Sigmoid colon (tissue), 7 donors: ENCODE data around the gene SH3TC2. TPM values are rescaled to one million over a fixed set of nuclear protein-coding genes. Genes with fewer than 3 reads are reported as not detected.

Experiments
- DNase-seq: peaks from one replicate; pipeline ENCODE4 v3.0.0-alpha.2; 2019
- H3K27ac ChIP-seq, 4 donors: fragments of 200-600 bp; sonication (generic); one replicate each; pipeline ENCODE4 v1.5.1; 2016 to 2019; ENCODE audit warnings: mild to moderate bottlenecking in 1 of 4
- H3K27me3 ChIP-seq, 3 donors: fragments of 200-600 bp; sonication (generic); one replicate each; pipeline ENCODE4 v1.5.1; 2019; ENCODE audit warnings: mild to moderate bottlenecking in 1 of 3
- H3K36me3 ChIP-seq, 4 donors: fragments of 200-600 bp; sonication (generic); one replicate each; pipeline ENCODE4 v1.5.1; 2016 to 2019
- H3K4me1 ChIP-seq, 4 donors: fragments of 200-600 bp; sonication (generic); one replicate each; pipeline ENCODE4 v1.5.1; 2017 to 2019
- H3K4me3 ChIP-seq, 4 donors: fragments of 200-600 bp; sonication (generic); one replicate each; pipeline ENCODE4 v1.5.1; 2017 to 2019; ENCODE audit warnings: mild to moderate bottlenecking in 2 of 4, moderate library complexity in 1 of 4
- H3K9me3 ChIP-seq, 4 donors: fragments of 200-600 bp in 3 of 4; sonication (generic) in 3 of 4; one replicate each; pipeline versions ENCODE4 v1.5.1 to v1.6.1; 2013 to 2019
- CTCF ChIP-seq, 4 experiments: fragments of 450-650 bp in 3 of 4; fragments of 200-600 bp in 1 of 4; IDR thresholded peaks; one replicate each; pipeline ENCODE4 v1.5.1; 2016 to 2019; ENCODE audit warnings: antibody characterized with exemption in 4 of 4, mild to moderate bottlenecking in 3 of 4, moderate library complexity in 2 of 4
- EP300 ChIP-seq, 4 donors: sonication (generic); formaldehyde crosslinking; IDR thresholded peaks; one replicate each; pipeline ENCODE4 v1.6.1; 2017; ENCODE audit warnings: antibody characterized with exemption in 4 of 4
- POLR2A ChIP-seq, 2 donors: fragments of 450-650 bp; IDR thresholded peaks; one replicate each; pipeline ENCODE4 v1.6.1; 2016; ENCODE audit warnings: antibody characterized with exemption in 2 of 2, mild to moderate bottlenecking in 2 of 2, moderate library complexity in 2 of 2
- POLR2AphosphoS5 ChIP-seq, 4 donors: sonication (generic); formaldehyde crosslinking; IDR thresholded peaks; one replicate each; pipeline ENCODE4 v1.6.1; 2017; ENCODE audit warnings: antibody characterized with exemption in 4 of 4
- WGBS, 2 donors: extraction: QIAGEN DNeasy Blood & Tissue Kit; methylation state at CpG; one replicate each; pipeline ENCODE4 v1.1.7; 2013; 5-methylcytosine and 5-hydroxymethylcytosine counted together
- intact Hi-C: fragments of 100-400 bp; cut with DNase I; formaldehyde crosslinking; loops from one replicate; pipeline ENCODE4 v1.15.1; 2023
- polyA plus RNA-seq, 3 donors: library from polyadenylated mRNA; stranded (reverse); fragments of 200-250 nt; gene quantifications; one replicate each; pipeline ENCODE4 v1.2.3, GENCODE V29; 2013
- total RNA-seq, 4 donors: library from RNA; depleted of rRNA; stranded (reverse); fragments of >200 nt; gene quantifications; one replicate each; pipeline ENCODE4 v1.1.0, GENCODE V29; 2016
- donor health status: healthy with polysubstance abuse.
- donor health status: Bipolar disorder and iron deficiency.
- donor health status: healthy.

Gene SH3TC2
- total and polyA plus RNA-seq, 7 donors, result under 0.01 to 8.3 (median 1.7) TPM; not detected in 1

DNA sequence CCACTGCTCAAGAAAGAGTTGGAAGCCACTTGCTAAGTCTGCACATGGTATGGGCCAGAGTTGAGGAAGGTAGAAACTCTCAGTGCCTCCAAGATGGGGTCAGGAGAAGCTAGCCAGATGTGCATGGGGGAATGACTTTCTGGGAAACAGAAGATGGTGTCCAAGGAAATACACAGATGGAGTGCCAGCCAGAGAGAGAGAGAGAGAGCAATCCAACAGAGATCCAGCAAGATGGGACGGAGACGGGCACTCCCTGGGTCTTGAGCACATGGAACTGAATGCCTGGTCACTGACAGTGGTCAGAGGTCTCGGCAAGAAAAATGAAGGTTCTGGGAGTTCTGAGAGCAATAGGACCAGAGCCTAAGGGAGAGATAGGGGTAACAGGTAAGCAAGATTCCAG, 82.1 kb downstream of the SH3TC2 start:
- DNase-seq, result no peak
- no peak for TF ChIP-seq POLR2A (IDR thresholded peaks at IDR 0.05)
- no peak for TF ChIP-seq CTCF (IDR thresholded peaks at IDR 0.05)
- TF ChIP-seq POLR2AphosphoS5 (IDR thresholded peaks at IDR 0.05), result no peak
- TF ChIP-seq EP300 (IDR thresholded peaks at IDR 0.05), result no peak
- Histone ChIP-seq H3K36me3 (no peaks in the 10 kb centered on the region), H3K4me3 (no peak overlapping the region), H3K27ac (peak overlapping the region in 1 of 4 donors; percentile 5), H3K27me3 (no peaks in the 10 kb centered on the region), H3K4me1 (peaks cover 0 to 22% (median 18%) of the 10 kb centered on the region in 4 donors), H3K9me3 (no peaks in the 10 kb centered on the region)
- WGBS, 2 donors, result 94 to 96% methylated on average over 3 of the region's 3 CpGs
- intact Hi-C loops, result no loop called here

DNA sequence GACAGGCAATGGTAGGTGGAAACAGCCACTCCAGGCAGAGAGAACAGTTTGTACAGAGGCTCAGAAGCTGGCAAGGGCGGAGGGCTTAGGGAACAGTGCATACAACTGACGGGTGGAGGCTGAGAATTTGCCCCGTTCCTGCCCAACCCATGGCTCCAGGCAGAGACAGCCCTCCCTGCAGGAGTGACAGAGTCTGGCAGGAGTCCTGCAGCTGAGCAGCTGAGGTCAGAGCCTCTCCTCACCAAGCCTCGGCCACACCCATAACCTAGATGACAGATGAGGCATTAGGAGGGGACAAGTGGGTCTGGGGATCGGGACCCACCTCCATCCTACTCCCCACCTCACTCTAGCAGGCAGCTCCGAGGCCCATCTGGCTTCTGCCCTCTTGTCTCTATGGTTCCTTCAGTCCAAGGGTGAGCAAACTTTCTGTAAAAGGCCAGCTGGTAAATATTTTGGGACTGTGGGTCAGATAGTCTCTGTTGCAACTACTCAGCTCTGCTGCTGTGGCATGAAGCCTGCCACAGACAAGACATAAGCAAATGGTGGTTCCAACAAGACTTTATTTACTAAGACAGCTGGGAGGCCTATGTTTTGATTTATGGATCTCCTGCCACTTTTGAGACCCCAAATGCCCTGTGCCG, 83.7 kb downstream of the SH3TC2 start:
- H3K4me3 ChIP-seq, result no peak overlapping the region
- no peaks in the 10 kb centered on the region for H3K27me3 ChIP-seq
- WGBS, 2 donors, result 37 to 67% methylated on average over 7 of the region's 7 CpGs
- no peak for DNase-seq
- H3K27ac ChIP-seq, result no peak overlapping the region
- no peaks in the 10 kb centered on the region for H3K36me3 ChIP-seq
- H3K4me1 ChIP-seq, result peaks cover 0 to 22% (median 18%) of the 10 kb centered on the region in 4 donors
- intact Hi-C loops, result no loop called here
- TF ChIP-seq POLR2AphosphoS5 (IDR thresholded peaks at IDR 0.05), result no peak
- no peak for TF ChIP-seq EP300 (IDR thresholded peaks at IDR 0.05)
- no peak for TF ChIP-seq POLR2A (IDR thresholded peaks at IDR 0.05)
- TF ChIP-seq CTCF (IDR thresholded peaks at IDR 0.05), result no peak
- no peaks in the 10 kb centered on the region for H3K9me3 ChIP-seq

DNA sequence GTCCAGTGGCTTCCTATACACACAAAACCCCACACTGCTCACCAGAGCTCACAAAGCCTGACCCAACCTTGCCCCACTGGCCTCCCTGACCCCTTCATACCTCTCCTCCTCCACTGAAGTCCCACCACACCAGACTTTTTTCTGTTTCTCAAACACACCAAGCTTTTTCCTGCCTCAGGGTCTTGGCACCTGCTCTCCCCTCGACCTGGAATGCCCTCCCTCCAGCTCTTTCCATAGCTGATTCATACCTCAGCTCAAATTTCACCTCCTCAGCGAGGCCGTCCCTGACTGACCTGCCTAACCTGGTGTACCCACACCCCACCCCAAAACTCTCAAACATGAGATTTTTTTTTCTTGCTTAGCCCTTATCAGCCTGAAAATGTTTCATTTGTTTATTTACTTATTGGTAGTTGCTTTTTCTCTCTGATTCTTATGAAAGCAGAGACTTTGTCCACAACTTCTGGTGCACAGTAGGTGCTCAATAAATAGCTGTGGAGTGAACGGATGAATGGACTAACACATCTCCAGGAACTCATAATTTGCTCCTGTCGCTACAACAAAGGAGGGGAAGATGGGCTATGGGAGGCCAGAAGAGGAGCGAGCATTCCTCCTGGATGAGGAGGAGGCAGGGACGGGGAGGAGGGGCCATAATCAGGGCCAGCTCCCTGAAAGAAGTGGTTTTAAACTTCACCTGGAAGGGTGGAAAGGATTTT, 84.3 kb downstream of the SH3TC2 start:
- no peak overlapping the region for H3K4me3 ChIP-seq
- H3K36me3 ChIP-seq, result no peaks in the 10 kb centered on the region
- H3K27ac ChIP-seq, result no peak overlapping the region
- H3K9me3 ChIP-seq, result no peaks in the 10 kb centered on the region
- intact Hi-C loops, result no loop called here
- no peak for DNase-seq
- no peaks in the 10 kb centered on the region for H3K27me3 ChIP-seq
- peaks cover 0 to 25% (median 20%) of the 10 kb centered on the region in 4 donors for H3K4me1 ChIP-seq
- no peak for TF ChIP-seq CTCF (IDR thresholded peaks at IDR 0.05)
- no peak for TF ChIP-seq EP300 (IDR thresholded peaks at IDR 0.05)
- no peak for TF ChIP-seq POLR2AphosphoS5 (IDR thresholded peaks at IDR 0.05)
- 69 to 81% methylated on average over 7 of the region's 7 CpGs for WGBS, 2 donors

- 76 to 79% methylated on average over 5 of the region's 5 CpGs for WGBS, 2 donors
- intact Hi-C loops, result no loop called here
- peaks cover 0 to 40% (median 36%) of the 10 kb centered on the region in 4 donors for H3K4me1 ChIP-seq
Measured at GRCh38 chr5:148976569-148977381, 86.1 kb downstream of the SH3TC2 start.

More at GRCh38 chr5:148976569-148977381, 86.1 kb downstream of the SH3TC2 start:
- Histone ChIP-seq H3K27me3 (no peaks in the 10 kb centered on the region), H3K27ac (peak overlapping the region in 1 of 4 donors; percentile 1), H3K4me3 (no peak overlapping the region), H3K9me3 (no peaks in the 10 kb centered on the region), H3K36me3 (no peaks in the 10 kb centered on the region)
- DNase-seq, result no peak
- TF ChIP-seq POLR2AphosphoS5 (IDR thresholded peaks at IDR 0.05), result no peak
- no peak for TF ChIP-seq CTCF (IDR thresholded peaks at IDR 0.05)
- no peak for TF ChIP-seq EP300 (IDR thresholded peaks at IDR 0.05)
- TF ChIP-seq POLR2A (IDR thresholded peaks at IDR 0.05), result no peak
